Measurements from ENCODE around the gene USP44.

DNA sequence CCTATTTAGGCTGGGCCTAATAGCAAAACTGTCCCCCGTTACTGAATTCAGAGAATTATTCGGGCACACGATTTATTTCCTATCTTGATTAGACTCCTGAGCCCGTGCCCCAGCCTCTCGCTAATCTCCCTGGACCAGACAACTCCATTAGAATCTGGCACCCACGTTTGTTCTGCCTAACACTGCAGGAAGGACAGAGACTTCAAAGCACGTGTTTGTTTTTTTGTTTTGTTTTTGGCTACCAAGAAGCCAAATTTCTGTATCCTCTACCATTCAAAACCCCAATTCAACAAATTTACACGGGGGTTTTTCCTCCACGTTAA is 4.8 kb downstream of the USP44 start:
- TF ChIP-seq CTCF (IDR thresholded peaks at IDR 0.05) (no peak), POLR2A (IDR thresholded peaks at IDR 0.05) (no peak)

Measured in body of pancreas (tissue), 4 donors.